ENCODE measurements around the gene HSPA1A.
"Not testable (repeated sequence)": the region's sequence is repeated elsewhere in the genome, so short reads cannot be mapped to it uniquely, and the experiment has no call there.

Gene HSPA1A

DNA sequence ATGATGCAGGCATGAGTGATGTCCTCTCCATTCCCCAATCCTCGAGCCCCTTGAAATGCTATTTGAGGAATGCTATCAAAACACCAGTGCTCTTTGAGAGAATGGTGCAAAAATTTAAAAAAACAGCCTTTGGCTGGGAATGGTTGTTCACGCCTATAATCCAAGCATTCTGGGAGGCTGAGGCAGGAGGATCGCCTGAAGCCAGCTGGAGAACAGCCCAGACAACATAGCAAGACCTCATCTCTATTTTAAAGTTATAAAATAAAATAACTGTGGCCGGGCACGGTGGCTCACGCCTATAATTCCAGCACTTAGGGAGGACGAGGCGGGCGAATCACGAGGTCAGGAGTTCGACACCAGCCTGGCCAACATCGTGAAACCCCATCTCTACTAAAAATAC is 15.6 kb upstream of the HSPA1A start:
- DNase-seq (ENCODE audit: low read depth), result no peak

DNA sequence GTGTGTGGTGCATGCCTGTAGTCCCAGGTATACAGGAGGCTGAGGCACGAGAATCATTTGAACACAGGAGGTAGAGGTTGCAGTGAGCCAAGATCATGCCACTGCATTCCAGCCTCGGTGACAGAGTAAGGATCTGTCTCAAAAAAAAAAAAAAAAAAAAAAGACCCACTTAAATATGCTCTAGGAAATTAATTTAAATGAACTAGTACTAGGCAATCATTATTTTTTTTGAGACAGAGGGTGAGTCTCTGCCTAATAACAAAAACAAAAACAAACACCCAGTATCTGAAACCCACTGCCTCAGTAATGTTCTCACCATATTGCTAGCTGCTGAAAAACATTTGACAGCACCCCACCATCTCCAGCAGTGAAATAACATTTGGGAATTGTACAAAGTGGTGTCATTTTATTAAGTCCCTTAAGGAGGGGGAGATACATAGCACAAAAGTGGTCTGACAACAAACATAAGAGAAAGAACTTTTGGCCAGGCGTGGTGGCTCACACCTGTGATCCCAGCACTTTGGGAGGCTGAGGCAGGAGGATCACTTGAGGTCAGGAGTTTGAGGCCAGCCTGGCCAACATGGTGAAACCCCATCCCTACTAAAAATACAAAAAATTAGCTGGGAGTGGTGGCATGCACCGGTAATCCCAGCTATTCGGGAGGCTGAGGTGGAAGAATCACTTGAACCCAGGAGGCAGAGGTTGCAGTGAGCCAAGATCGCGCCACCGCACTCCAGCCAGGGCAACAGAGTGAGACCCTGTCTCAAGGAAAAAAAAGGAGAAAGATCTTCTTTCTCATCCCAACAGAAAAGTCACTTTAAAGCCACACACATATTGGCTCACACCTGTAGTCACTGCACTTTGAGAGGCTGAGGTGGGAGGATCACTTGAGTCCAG is 14.1 kb upstream of the HSPA1A start:
- DNase-seq (ENCODE audit: low read depth), result not testable (repeated sequence)

More for the DNA sequence above, 15.6 kb upstream of the HSPA1A start:
- no peak overlapping the region for H3K4me3 ChIP-seq (ENCODE audit: low read depth, low read length)
- TF ChIP-seq, protein P1, sequence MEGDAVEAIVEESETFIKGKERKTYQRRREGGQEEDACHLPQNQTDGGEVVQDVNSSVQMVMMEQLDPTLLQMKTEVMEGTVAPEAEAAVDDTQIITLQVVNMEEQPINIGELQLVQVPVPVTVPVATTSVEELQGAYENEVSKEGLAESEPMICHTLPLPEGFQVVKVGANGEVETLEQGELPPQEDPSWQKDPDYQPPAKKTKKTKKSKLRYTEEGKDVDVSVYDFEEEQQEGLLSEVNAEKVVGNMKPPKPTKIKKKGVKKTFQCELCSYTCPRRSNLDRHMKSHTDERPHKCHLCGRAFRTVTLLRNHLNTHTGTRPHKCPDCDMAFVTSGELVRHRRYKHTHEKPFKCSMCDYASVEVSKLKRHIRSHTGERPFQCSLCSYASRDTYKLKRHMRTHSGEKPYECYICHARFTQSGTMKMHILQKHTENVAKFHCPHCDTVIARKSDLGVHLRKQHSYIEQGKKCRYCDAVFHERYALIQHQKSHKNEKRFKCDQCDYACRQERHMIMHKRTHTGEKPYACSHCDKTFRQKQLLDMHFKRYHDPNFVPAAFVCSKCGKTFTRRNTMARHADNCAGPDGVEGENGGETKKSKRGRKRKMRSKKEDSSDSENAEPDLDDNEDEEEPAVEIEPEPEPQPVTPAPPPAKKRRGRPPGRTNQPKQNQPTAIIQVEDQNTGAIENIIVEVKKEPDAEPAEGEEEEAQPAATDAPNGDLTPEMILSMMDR (IDR thresholded peaks at IDR 0.05; ENCODE audit: control insufficient read depth, extremely low read depth, insufficient read depth), result no peak

DNA sequence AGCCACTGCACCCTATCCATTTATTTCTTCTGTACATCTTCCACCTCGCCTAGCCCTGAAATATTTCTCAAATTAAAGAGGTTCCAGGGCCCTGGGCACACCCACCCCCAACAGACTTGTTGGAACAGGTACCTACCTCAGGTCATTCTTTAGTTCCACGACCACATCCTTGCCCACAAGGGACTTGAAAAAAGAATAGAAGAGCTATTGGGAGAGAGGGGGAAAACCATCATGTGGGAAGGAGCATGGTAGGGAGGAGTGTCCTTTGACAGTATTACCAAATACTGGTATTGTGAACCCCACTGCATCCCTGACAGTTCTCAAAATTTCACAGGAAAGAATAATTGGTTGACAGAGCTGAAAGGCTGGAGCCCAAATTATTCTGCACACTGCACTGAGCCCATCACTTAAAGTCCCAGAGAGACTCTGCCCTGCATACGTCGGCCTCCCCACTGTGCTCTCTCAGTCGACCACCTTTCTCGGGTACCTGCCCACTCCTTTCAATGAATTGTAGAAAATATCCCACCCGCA is 9.3 kb upstream of the HSPA1A start:
- TF ChIP-seq, protein P1 (IDR thresholded peaks at IDR 0.05; ENCODE audit: control insufficient read depth, extremely low read depth, insufficient read depth), result no peak
- no peak for DNase-seq (ENCODE audit: low read depth)

More for the DNA sequence above, 14.1 kb upstream of the HSPA1A start:
- not testable (repeated sequence) for H3K4me3 ChIP-seq (ENCODE audit: low read depth, low read length)

DNA sequence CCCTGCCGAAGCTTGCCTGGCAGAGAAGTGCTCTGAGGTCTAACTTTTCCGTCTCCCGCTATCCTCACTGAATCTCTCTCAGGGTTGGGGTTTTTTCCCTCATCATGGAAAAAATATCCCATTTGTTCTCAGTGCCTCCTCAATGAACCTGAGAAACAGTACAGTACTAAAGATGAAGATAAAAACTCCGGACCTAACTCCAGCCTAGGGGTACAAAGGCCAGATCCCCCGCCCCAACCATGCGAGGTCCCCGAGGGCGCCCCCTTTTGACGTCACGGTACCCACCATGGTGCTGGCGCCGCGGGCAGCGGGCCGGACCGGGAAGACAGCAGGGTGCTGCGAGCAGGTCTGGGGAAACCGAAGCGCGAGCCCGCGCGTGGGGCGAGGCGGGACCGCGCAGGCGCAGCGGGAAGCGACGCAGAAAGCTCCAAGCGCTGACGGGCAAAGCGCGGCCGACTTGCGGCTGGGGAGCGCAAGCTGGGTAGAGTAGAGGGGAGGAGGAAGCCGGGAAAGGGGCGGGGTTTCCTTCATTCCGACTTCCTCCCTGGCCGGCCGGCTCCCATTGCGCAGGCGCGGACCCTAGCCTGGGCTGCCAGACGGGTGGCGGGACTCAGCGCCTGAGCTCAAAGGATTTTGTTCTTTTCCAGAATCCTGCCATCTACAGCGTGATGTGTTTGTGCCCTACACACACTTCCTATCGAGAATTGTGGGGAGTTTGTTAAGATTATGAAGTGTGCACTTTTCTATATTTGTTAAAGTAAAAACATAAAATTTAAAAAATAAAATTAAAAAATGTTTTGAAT is 8.7 kb upstream of the HSPA1A start, which contains the start of gene LSM2:
TSS of gene LSM2 (minus strand) at position 497 of the 803 bp plus-strand sequence. CDS start at position 288, 209 bp downstream.
- DNase-seq (ENCODE audit: low read depth), result peak; percentile 89
- H3K4me3 ChIP-seq (ENCODE audit: low read depth, low read length), result peak within 1 kb of the TSS; percentile 76
- TF ChIP-seq, protein P1 (IDR thresholded peaks at IDR 0.05; ENCODE audit: control insufficient read depth, extremely low read depth, insufficient read depth), result no peak

More for the DNA sequence above, 9.3 kb upstream of the HSPA1A start:
- peak overlapping the region; percentile 76 for H3K4me3 ChIP-seq (ENCODE audit: low read depth, low read length)

DNA sequence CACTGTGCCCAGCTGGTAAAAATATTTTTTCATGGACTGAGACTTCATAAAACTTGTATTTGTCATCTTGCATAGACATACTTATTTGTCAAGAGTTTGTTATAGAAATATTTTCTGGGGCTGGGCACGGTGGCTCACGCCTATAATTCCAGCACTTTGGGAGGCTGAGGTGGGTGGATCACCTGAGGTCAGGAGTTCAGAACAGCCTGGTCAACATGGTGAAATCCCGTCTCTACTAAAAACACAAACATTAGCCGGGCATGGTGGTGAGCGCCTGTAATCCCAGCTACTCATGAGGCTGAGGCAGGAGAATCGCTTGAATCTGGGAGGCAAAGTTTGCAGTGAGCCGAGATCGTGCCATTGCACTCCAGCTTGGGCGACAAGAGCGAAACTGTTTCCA is 6.7 kb upstream of the HSPA1A start:
- not testable (repeated sequence) for DNase-seq (ENCODE audit: low read depth); H3K4me3 ChIP-seq (ENCODE audit: low read depth, low read length)

DNA sequence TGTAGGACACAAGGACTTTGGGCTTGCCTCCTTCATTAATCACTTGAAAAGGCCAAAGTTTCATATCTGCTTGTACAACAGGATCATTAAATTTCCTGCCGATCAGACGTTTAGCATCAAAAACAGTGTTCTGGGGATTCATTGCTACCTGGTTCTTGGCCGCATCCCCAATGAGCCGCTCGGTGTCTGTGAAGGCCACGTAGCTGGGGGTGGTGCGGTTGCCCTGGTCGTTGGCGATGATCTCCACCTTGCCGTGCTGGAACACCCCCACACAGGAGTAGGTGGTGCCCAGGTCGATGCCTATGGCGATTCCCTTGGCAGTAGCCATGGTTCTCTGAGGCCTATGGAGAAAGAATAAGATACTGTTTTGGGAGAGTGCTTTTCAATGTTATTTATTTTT is 3.7 kb upstream of the HSPA1A start:
- no peak for DNase-seq (ENCODE audit: low read depth)
- H3K4me3 ChIP-seq (ENCODE audit: low read depth, low read length), result no peak overlapping the region
- TF ChIP-seq, protein P1 (IDR thresholded peaks at IDR 0.05; ENCODE audit: control insufficient read depth, extremely low read depth, insufficient read depth), result no peak

DNA sequence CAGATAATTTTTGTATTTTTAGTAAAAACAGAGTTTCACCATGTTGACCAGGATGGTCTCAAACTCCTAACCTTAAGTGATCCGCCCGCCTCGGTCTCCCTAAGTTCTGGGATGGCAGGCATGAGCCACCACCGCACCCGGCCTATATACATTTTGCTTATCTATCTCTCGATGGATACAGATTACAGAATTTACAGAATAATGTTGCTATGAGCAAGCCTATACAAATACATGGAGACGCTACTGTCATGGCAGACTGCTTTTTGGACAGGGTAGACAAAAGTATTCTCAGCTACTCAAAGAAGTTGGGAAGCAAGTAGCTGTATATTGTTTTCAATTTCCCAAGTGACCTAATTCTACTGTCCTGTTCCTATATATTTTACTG is 1.9 kb upstream of the HSPA1A start:
- no peak for DNase-seq (ENCODE audit: low read depth)
- TF ChIP-seq, protein P1 (IDR thresholded peaks at IDR 0.05; ENCODE audit: control insufficient read depth, extremely low read depth, insufficient read depth), result no peak
- no peak overlapping the region for H3K4me3 ChIP-seq (ENCODE audit: low read depth, low read length)
